ENCODE data around the gene PGLYRP2.

Gene PGLYRP2

GRCh38 chr19:15430526-15431120, 48.7 kb downstream of the PGLYRP2 start:
- peaks cover 0 to 48% of the 10 kb centered on the region in 2 experiments; a peak in 1 of 3 replicates for H3K36me3 ChIP-seq (ENCODE audit: control insufficient read depth in 2 of 2, insufficient read depth in 1 of 2, low read length in 2 of 2)
- peak overlapping the region; percentile 9; the same call in 1 of the 2 replicates for H3K27ac ChIP-seq (ENCODE audit: extremely low read depth, low read depth, low read length)
- no peaks in the 10 kb centered on the region for H3K9me3 ChIP-seq (ENCODE audit: control insufficient read depth, insufficient read depth, low read depth, low read length)
- no peak overlapping the region for H3K4me3 ChIP-seq (ENCODE audit: low read depth, low read length)
- TF ChIP-seq ZNF792 (tag by site-specific recombination; IDR thresholded peaks at IDR 0.05) (no peak), ZNF280C (tag by site-specific recombination; IDR thresholded peaks at IDR 0.05) (no peak), ZFHX2 (tag by site-specific recombination; conservative IDR thresholded peaks at IDR 0.05) (no peak), ZNF391 (tag by site-specific recombination; IDR thresholded peaks at IDR 0.05; ENCODE audit: borderline replicate concordance, low read depth) (no peak), ZNF629 (tag by site-specific recombination; IDR thresholded peaks at IDR 0.05) (no peak), INSM2 (tag by site-specific recombination; IDR thresholded peaks at IDR 0.05) (no peak), ZBTB10 (tag by site-specific recombination; IDR thresholded peaks at IDR 0.05) (no peak), ZNF658 (tag by site-specific recombination; IDR thresholded peaks at IDR 0.05) (no peak), ZNF791 (tag by site-specific recombination; IDR thresholded peaks at IDR 0.05) (no peak), ZNF211 (tag by site-specific recombination; IDR thresholded peaks at IDR 0.05; ENCODE audit: low read depth) (no peak), EGR2 (tag by site-specific recombination; IDR thresholded peaks at IDR 0.05; ENCODE audit: low read depth) (no peak)
- ChIA-PET POLR2A (interaction anchor here (0.6 to 3.9 kb wide), 2 partner anchors 11 to 247 kb away, joined by 3 to 26 read pairs; partner anchors contain the start of gene AKAP8L), CTCF (interaction anchor here (1.6 kb wide), 1 partner anchor 11 kb away, joined by 13 read pairs; the partner anchor contains the start of gene AKAP8L)
- H3K4me1 ChIP-seq (ENCODE audit: control insufficient read depth, insufficient read depth, low read length): peaks cover 7% of the 10 kb centered on the region

- Histone ChIP-seq H3K4me3 (ENCODE audit: low read depth, low read length) (no peak overlapping the region), H3K9me3 (ENCODE audit: control insufficient read depth, insufficient read depth, low read depth, low read length) (no peaks in the 10 kb centered on the region), H3K36me3 (ENCODE audit: control insufficient read depth in 2 of 2, insufficient read depth in 1 of 2, low read length in 2 of 2) (peaks cover 0 to 55% of the 10 kb centered on the region in 2 experiments; a peak in 1 of 3 replicates), H3K4me1 (ENCODE audit: control insufficient read depth, insufficient read depth, low read length) (peaks cover 7% of the 10 kb centered on the region), H3K27ac (ENCODE audit: extremely low read depth, low read depth, low read length) (no peak overlapping the region)
- ChIA-PET CTCF (interaction anchor here (0.9 to 1.4 kb wide), 2 partner anchors 10 to 53 kb away, joined by 4 to 5 read pairs; partner anchors contain the start of gene AKAP8L), POLR2A (interaction anchor here (3.9 kb wide), 1 partner anchor 10 kb away, joined by 26 read pairs; the partner anchor contains the start of gene AKAP8L)
- TF ChIP-seq ZNF639 (tag by site-specific recombination; IDR thresholded peaks at IDR 0.05): no peak
- no peak for TF ChIP-seq ZNF324 (tag by site-specific recombination; IDR thresholded peaks at IDR 0.05)
- no peak for TF ChIP-seq SETDB1 (IDR thresholded peaks at IDR 0.05; ENCODE audit: insufficient read length, low read length)
- TF ChIP-seq ZNF660 (tag by site-specific recombination; IDR thresholded peaks at IDR 0.05): no peak
- no peak for TF ChIP-seq ZNF558 (tag by site-specific recombination; IDR thresholded peaks at IDR 0.05)
- no peak for TF ChIP-seq ZNF274 (IDR thresholded peaks at IDR 0.05; ENCODE audit: low read length)
- no peak for TF ChIP-seq ZNF274 (tag by site-specific recombination; IDR thresholded peaks at IDR 0.05; ENCODE audit: borderline replicate concordance)
- no peak for TF ChIP-seq HIC1 (tag by site-specific recombination; IDR thresholded peaks at IDR 0.05)
- no peak for TF ChIP-seq ZNF366 (tag by site-specific recombination; conservative IDR thresholded peaks at IDR 0.05)
- TF ChIP-seq KLF17 (tag by site-specific recombination; IDR thresholded peaks at IDR 0.05): no peak
Measured at GRCh38 chr19:15429825-15430467, 49.4 kb downstream of the PGLYRP2 start.
